SU-DHL-6 (cell line): ENCODE results near the gene MED20.

ENCODE experiments used
- H2AFZ ChIP-seq: fragments of 200-600 bp; sonication (generic); 2 replicates; pipeline ENCODE4 v1.6.1; 2014; ENCODE audit warnings: low read depth, mild to moderate bottlenecking, moderate library complexity, mixed read lengths, antibody characterized with exemption, low read length; ENCODE audit not compliant: severe bottlenecking
- H3F3A ChIP-seq: fragments of 200-600 bp; shearing (Covaris generic); 2 replicates; pipeline ENCODE4 v1.6.0; 2016; ENCODE audit warnings: antibody characterized with exemption, mild to moderate bottlenecking; ENCODE audit not compliant: insufficient read depth
- H3K27ac ChIP-seq: fragments of 200-600 bp; sonication (generic); 2 replicates; pipeline ENCODE4 v1.5.1; 2016; ENCODE audit warnings: low read depth, mild to moderate bottlenecking, low read length, moderate library complexity, mixed read lengths
- H3K27me3 ChIP-seq: fragments of 200-600 bp; sonication (generic), shearing (Covaris generic); 2 replicates; pipeline ENCODE4 v1.6.0; 2014; ENCODE audit warnings: mild to moderate bottlenecking, low read length
- H3K36me3 ChIP-seq: fragments of 200-600 bp; sonication (generic); 2 replicates; pipeline ENCODE4 v1.6.1; 2014; ENCODE audit warnings: mild to moderate bottlenecking, low read length, mixed read lengths
- H3K4me2 ChIP-seq: fragments of 300-600, 200-600 bp; shearing (Covaris generic), sonication (generic); 2 replicates; pipeline ENCODE4 v1.6.0; 2014; ENCODE audit warnings: low read length, low read depth, mild to moderate bottlenecking; ENCODE audit not compliant: poor library complexity, severe bottlenecking
- H3K4me3 ChIP-seq: fragments of 200-600 bp; sonication (generic); 2 replicates; pipeline ENCODE4 v1.5.1; 2014; ENCODE audit warnings: antibody characterized with exemption, low read length, mild to moderate bottlenecking, mixed read lengths; ENCODE audit not compliant: insufficient read depth, poor library complexity, severe bottlenecking
- H3K79me2 ChIP-seq: fragments of 200-600 bp; sonication (generic); 2 replicates; pipeline ENCODE4 v1.6.1; 2014; ENCODE audit warnings: mild to moderate bottlenecking, low read length, moderate library complexity; ENCODE audit not compliant: insufficient read depth
- H3K9ac ChIP-seq: fragments of 200-600 bp; sonication (generic); 2 replicates; pipeline ENCODE4 v1.7.0; 2014; ENCODE audit warnings: mild to moderate bottlenecking, low read length
- H3K9me2 ChIP-seq: fragments of 200-600 bp; sonication (generic); replicated peaks from 2 replicates; pipeline ENCODE4 v1.6.1; 2014; ENCODE audit warnings: low read length; ENCODE audit not compliant: insufficient read depth
- H3K9me3 ChIP-seq: fragments of 200-600 bp; sonication (generic); 2 replicates; pipeline ENCODE4 v1.6.1; 2014; ENCODE audit warnings: low read length, mixed read lengths; ENCODE audit not compliant: insufficient read depth
- H4K20me1 ChIP-seq: fragments of 200-600 bp; sonication (generic); 2 replicates; pipeline ENCODE4 v1.6.1; 2014; ENCODE audit warnings: low read depth, mild to moderate bottlenecking, antibody characterized with exemption, low read length, moderate library complexity, mixed read lengths
- EZH2phosphoT487 ChIP-seq: fragments of 200-600 bp; sonication (generic), shearing (Covaris generic); conservative IDR thresholded peaks from 2 replicates; pipeline ENCODE4 v1.6.1; 2018; ENCODE audit warnings: mild to moderate bottlenecking, antibody characterized with exemption, low read length, moderate library complexity, mixed read lengths
- TF ChIP-seq, protein P1 (sequence below): fragments of 200-600 bp; sonication (generic); IDR thresholded peaks from one replicate; pipeline ENCODE4 v1.5.1; 2017; ENCODE audit warnings: antibody characterized with exemption, mild to moderate bottlenecking, low read length, moderate library complexity; ENCODE audit not compliant: insufficient read depth, poor library complexity, severe bottlenecking

The MED20 gene

GRCh38 chr6:41958022-41958856 lies 37.3 kb upstream of the MED20 start:
- Histone ChIP-seq H3F3A (0 out of 2 replicates have a peak, but pooled peaks cover 6% of the 10 kb centered on the region), H3K9ac (no peak overlapping the region), H3K27ac (no peak overlapping the region), H3K9me3 (no peaks in the 10 kb centered on the region), H2AFZ (no peak overlapping the region), H3K36me3 (no peaks in the 10 kb centered on the region), H3K9me2 (no peaks in the 10 kb centered on the region), H3K27me3 (no peaks in the 10 kb centered on the region), H4K20me1 (no peaks in the 10 kb centered on the region), H3K79me2 (no peaks in the 10 kb centered on the region), H3K4me3 (no peak overlapping the region), H3K4me2 (no peak overlapping the region)
- TF ChIP-seq EZH2phosphoT487 = no peak
- TF ChIP-seq, protein P1, sequence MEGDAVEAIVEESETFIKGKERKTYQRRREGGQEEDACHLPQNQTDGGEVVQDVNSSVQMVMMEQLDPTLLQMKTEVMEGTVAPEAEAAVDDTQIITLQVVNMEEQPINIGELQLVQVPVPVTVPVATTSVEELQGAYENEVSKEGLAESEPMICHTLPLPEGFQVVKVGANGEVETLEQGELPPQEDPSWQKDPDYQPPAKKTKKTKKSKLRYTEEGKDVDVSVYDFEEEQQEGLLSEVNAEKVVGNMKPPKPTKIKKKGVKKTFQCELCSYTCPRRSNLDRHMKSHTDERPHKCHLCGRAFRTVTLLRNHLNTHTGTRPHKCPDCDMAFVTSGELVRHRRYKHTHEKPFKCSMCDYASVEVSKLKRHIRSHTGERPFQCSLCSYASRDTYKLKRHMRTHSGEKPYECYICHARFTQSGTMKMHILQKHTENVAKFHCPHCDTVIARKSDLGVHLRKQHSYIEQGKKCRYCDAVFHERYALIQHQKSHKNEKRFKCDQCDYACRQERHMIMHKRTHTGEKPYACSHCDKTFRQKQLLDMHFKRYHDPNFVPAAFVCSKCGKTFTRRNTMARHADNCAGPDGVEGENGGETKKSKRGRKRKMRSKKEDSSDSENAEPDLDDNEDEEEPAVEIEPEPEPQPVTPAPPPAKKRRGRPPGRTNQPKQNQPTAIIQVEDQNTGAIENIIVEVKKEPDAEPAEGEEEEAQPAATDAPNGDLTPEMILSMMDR = no peak

DNA sequence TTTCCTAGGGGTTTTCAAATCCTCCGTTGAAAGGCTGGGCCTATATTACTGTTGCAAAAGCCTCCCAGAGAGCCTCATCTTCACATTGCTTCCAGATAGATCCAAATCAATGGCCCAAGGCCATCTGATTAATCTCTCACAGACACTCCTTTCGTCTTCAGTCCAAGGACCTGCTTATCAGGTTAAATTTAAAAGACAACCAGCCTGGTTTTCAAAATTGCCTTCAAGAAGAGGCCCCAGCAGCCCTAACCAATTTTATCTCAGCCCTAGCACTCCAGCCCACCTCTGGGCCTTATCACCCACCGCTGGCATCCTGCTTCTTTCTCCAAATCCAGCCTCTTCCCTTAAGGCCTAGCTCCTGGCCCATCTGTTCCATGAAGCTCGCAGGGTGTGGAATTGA lies 36.2 kb upstream of the MED20 start:
- TF ChIP-seq EZH2phosphoT487 = no peak
- TF ChIP-seq, protein P1 = no peak

GRCh38 chr6:41955412-41955811 lies 34.5 kb upstream of the MED20 start:
- no peaks in the 10 kb centered on the region for H3K27me3 ChIP-seq
- H2AFZ ChIP-seq = no peak overlapping the region

More for the DNA sequence above, 36.2 kb upstream of the MED20 start:
- H3K9me3 ChIP-seq = no peaks in the 10 kb centered on the region
- H3K9ac ChIP-seq = no peak overlapping the region
- H2AFZ ChIP-seq = no peak overlapping the region
- 0 out of 2 replicates have a peak, but pooled peaks cover 6% of the 10 kb centered on the region for H3F3A ChIP-seq
- no peaks in the 10 kb centered on the region for H3K27me3 ChIP-seq
- no peak overlapping the region for H3K27ac ChIP-seq
- H3K4me3 ChIP-seq = no peak overlapping the region
- H4K20me1 ChIP-seq = no peaks in the 10 kb centered on the region
- H3K4me2 ChIP-seq = no peak overlapping the region
- no peaks in the 10 kb centered on the region for H3K9me2 ChIP-seq
- no peaks in the 10 kb centered on the region for H3K79me2 ChIP-seq
- no peaks in the 10 kb centered on the region for H3K36me3 ChIP-seq

More at GRCh38 chr6:41955412-41955811, 34.5 kb upstream of the MED20 start:
- TF ChIP-seq EZH2phosphoT487 = no peak
- TF ChIP-seq, protein P1 = no peak
- H3K9me2 ChIP-seq = no peaks in the 10 kb centered on the region
- 0 out of 2 replicates have a peak, but pooled peaks cover 6% of the 10 kb centered on the region for H3F3A ChIP-seq
- no peak overlapping the region for H3K4me2 ChIP-seq
- H3K9ac ChIP-seq = no peak overlapping the region
- no peaks in the 10 kb centered on the region for H3K79me2 ChIP-seq
- no peaks in the 10 kb centered on the region for H3K36me3 ChIP-seq
- no peak overlapping the region for H3K27ac ChIP-seq
- H3K4me3 ChIP-seq = no peak overlapping the region
- H3K9me3 ChIP-seq = no peaks in the 10 kb centered on the region
- no peaks in the 10 kb centered on the region for H4K20me1 ChIP-seq
